IMR-90 (cell line): ENCODE data around the gene CRY2.

Source experiments
- CEBPB ChIP-seq: IDR thresholded peaks from 2 replicates; pipeline ENCODE4 v1.6.1; 2012; ENCODE audit warnings: low read depth, low read length, improper control_type of control experiment
- CHD1 ChIP-seq: IDR thresholded peaks from 2 replicates; pipeline ENCODE4 v1.6.1; 2012; ENCODE audit warnings: low read depth, low read length, improper control_type of control experiment
- FOS ChIP-seq: fragments of 150-350 bp; IDR thresholded peaks from 2 replicates; pipeline ENCODE4 v1.6.1; 2016; ENCODE audit warnings: low read depth, low read length
- MAFK ChIP-seq: IDR thresholded peaks from 2 replicates; pipeline ENCODE4 v1.6.1; 2012; ENCODE audit warnings: low read depth, low read length, improper control_type of control experiment
- MAZ ChIP-seq: IDR thresholded peaks from 2 replicates; pipeline ENCODE4 v1.6.1; 2012; ENCODE audit warnings: low read depth, mild to moderate bottlenecking, low read length, improper control_type of control experiment, moderate library complexity, borderline replicate concordance
- MXI1 ChIP-seq: IDR thresholded peaks from 2 replicates; pipeline ENCODE4 v1.6.1; 2012; ENCODE audit warnings: low read depth, mild to moderate bottlenecking, low read length, moderate library complexity, borderline replicate concordance
- NFE2L2 ChIP-seq: fragments of 150-350 bp; IDR thresholded peaks from 2 replicates; pipeline ENCODE4 v1.6.1; 2016; ENCODE audit warnings: low read depth, mild to moderate bottlenecking, low read length
- POLR2A ChIP-seq: IDR thresholded peaks from 2 replicates; pipeline ENCODE4 v1.6.1; 2012; ENCODE audit warnings: mild to moderate bottlenecking, low read depth, low read length
- RAD21 ChIP-seq: IDR thresholded peaks from 2 replicates; pipeline ENCODE4 v1.6.1; 2012; ENCODE audit warnings: low read length, improper control_type of control experiment
- RFX5 ChIP-seq: IDR thresholded peaks from 2 replicates; pipeline ENCODE4 v1.8.0; 2012; ENCODE audit warnings: low read depth, mild to moderate bottlenecking, low read length, moderate library complexity
- SMC3 ChIP-seq: fragments of 150-350 bp; IDR thresholded peaks from 2 replicates; pipeline ENCODE4 v1.6.1; 2016; ENCODE audit warnings: low read depth, mild to moderate bottlenecking, antibody characterized with exemption, low read length, moderate library complexity
- TF ChIP-seq, protein P1 (sequence below): conservative IDR thresholded peaks from 2 replicates; pipeline ENCODE4 v1.5.1; 2012; ENCODE audit warnings: mild to moderate bottlenecking, low read depth, low read length, improper control_type of control experiment
- TF ChIP-seq, protein P2 (sequence below): fragments of 150-350 bp; IDR thresholded peaks from 2 replicates; pipeline ENCODE4 v1.6.1; 2016; ENCODE audit warnings: low read depth, mild to moderate bottlenecking, low read length, moderate library complexity, borderline replicate concordance
- TF ChIP-seq, protein P3 (sequence below): fragments of 150-350 bp; IDR thresholded peaks from 2 replicates; pipeline ENCODE4 v1.6.1; 2017; ENCODE audit warnings: mild to moderate bottlenecking, antibody characterized with exemption, low read length, low read depth

DNA sequence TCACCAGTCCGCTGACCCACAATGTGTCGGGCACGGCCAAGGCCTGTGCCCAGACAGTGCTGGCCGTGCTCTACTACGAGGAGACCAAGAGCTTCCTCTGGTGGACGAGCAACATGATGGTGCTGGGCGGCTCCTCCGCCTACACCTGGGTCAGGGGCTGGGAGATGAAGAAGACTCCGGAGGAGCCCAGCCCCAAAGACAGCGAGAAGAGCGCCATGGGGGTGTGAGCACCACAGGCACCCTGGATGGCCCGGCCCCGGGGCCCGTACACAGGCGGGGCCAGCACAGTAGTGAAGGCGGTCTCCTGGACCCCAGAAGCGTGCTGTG is 36.2 kb upstream of the CRY2 start:
- TF ChIP-seq, protein P1, sequence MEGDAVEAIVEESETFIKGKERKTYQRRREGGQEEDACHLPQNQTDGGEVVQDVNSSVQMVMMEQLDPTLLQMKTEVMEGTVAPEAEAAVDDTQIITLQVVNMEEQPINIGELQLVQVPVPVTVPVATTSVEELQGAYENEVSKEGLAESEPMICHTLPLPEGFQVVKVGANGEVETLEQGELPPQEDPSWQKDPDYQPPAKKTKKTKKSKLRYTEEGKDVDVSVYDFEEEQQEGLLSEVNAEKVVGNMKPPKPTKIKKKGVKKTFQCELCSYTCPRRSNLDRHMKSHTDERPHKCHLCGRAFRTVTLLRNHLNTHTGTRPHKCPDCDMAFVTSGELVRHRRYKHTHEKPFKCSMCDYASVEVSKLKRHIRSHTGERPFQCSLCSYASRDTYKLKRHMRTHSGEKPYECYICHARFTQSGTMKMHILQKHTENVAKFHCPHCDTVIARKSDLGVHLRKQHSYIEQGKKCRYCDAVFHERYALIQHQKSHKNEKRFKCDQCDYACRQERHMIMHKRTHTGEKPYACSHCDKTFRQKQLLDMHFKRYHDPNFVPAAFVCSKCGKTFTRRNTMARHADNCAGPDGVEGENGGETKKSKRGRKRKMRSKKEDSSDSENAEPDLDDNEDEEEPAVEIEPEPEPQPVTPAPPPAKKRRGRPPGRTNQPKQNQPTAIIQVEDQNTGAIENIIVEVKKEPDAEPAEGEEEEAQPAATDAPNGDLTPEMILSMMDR, result no peak
- TF ChIP-seq FOS (no peak), POLR2A (no peak), RFX5 (no peak), SMC3 (no peak), MXI1 (no peak), CEBPB (no peak), RAD21 (no peak), MAFK (no peak), CHD1 (no peak), NFE2L2 (no peak), MAZ (no peak)
- TF ChIP-seq, protein P2, sequence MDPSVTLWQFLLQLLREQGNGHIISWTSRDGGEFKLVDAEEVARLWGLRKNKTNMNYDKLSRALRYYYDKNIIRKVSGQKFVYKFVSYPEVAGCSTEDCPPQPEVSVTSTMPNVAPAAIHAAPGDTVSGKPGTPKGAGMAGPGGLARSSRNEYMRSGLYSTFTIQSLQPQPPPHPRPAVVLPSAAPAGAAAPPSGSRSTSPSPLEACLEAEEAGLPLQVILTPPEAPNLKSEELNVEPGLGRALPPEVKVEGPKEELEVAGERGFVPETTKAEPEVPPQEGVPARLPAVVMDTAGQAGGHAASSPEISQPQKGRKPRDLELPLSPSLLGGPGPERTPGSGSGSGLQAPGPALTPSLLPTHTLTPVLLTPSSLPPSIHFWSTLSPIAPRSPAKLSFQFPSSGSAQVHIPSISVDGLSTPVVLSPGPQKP, result no peak
- TF ChIP-seq, protein P3, sequence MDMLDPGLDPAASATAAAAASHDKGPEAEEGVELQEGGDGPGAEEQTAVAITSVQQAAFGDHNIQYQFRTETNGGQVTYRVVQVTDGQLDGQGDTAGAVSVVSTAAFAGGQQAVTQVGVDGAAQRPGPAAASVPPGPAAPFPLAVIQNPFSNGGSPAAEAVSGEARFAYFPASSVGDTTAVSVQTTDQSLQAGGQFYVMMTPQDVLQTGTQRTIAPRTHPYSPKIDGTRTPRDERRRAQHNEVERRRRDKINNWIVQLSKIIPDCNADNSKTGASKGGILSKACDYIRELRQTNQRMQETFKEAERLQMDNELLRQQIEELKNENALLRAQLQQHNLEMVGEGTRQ, result no peak
